HepG2 (cell line): ENCODE measurements around the gene TMEM97. TPM values are rescaled to one million over a fixed set of nuclear protein-coding genes. Genes with fewer than 3 reads are reported as not detected.
A peak's percentile ranks its signal among the peaks of the same experiment; 100 is the strongest.

ENCODE experiments used
- FOXA1 ChIP-seq, 2 experiments: fragments of 450-650 bp in 1 of 2; sonication (generic) in 1 of 2; formaldehyde crosslinking in 1 of 2; IDR thresholded peaks; 2 replicates each; pipeline versions ENCODE4 v1.4.0 to v1.6.1; 2016 to 2020; ENCODE audit warnings: missing genetic modification reagents in 1 of 2
- HMGXB4 ChIP-seq, 2 experiments: sonication (generic) in 1 of 2; formaldehyde crosslinking in 1 of 2; IDR thresholded peaks; 2 replicates each; pipeline versions ENCODE4 v1.4.0 to v1.6.1; 2018 to 2020; ENCODE audit warnings: missing genetic modification reagents in 2 of 2, borderline replicate concordance in 1 of 2, low read depth in 1 of 2, mild to moderate bottlenecking in 1 of 2, missing biosample characterization in 1 of 2
- RARG ChIP-seq: sonication (generic); formaldehyde crosslinking; IDR thresholded peaks from 2 replicates; pipeline ENCODE4 v1.4.0; 2020; ENCODE audit warnings: low read depth, mild to moderate bottlenecking, missing genetic modification reagents
- SP140L ChIP-seq: sonication (generic); formaldehyde crosslinking; IDR thresholded peaks from 2 replicates; pipeline ENCODE4 v1.4.0; 2020; ENCODE audit warnings: missing genetic modification reagents, borderline replicate concordance
- THAP7 ChIP-seq: sonication (generic); formaldehyde crosslinking; IDR thresholded peaks from 2 replicates; pipeline ENCODE4 v1.8.1; 2023; ENCODE audit warnings: mild to moderate bottlenecking, missing genetic modification reagents
- ZBTB2 ChIP-seq: sonication (generic); formaldehyde crosslinking; IDR thresholded peaks from 2 replicates; pipeline ENCODE4 v1.8.0; 2022; ENCODE audit warnings: low read depth, missing genetic modification reagents
- ZBTB3 ChIP-seq: sonication (generic); formaldehyde crosslinking; IDR thresholded peaks from 2 replicates; pipeline ENCODE4 v1.4.0; 2020; ENCODE audit warnings: low read depth, mild to moderate bottlenecking, moderate library complexity, missing genetic modification reagents, borderline replicate concordance
- ZBTB7B ChIP-seq: sonication (generic); formaldehyde crosslinking; IDR thresholded peaks from 2 replicates; pipeline ENCODE4 v1.4.0; 2020; ENCODE audit warnings: missing genetic modification reagents
- ZNF160 ChIP-seq: sonication (generic); formaldehyde crosslinking; IDR thresholded peaks from 2 replicates; pipeline ENCODE4 v1.8.0; 2022; ENCODE audit warnings: mild to moderate bottlenecking, inconsistent platforms, missing genetic modification reagents
- ZNF30 ChIP-seq: sonication (generic); formaldehyde crosslinking; IDR thresholded peaks from 2 replicates; pipeline ENCODE4 v1.5.0; 2020; ENCODE audit warnings: mild to moderate bottlenecking, missing genetic modification reagents
- ZNF44 ChIP-seq: sonication (generic); formaldehyde crosslinking; IDR thresholded peaks from 2 replicates; pipeline ENCODE4 v1.5.1; 2020; ENCODE audit warnings: mild to moderate bottlenecking, missing genetic modification reagents
- ZNF547 ChIP-seq: sonication (generic); formaldehyde crosslinking; IDR thresholded peaks from 2 replicates; pipeline ENCODE4 v1.5.1; 2020; ENCODE audit warnings: mild to moderate bottlenecking, missing genetic modification reagents
- ZNF746 ChIP-seq: sonication (generic); formaldehyde crosslinking; IDR thresholded peaks from 2 replicates; pipeline ENCODE4 v1.8.0; 2022; ENCODE audit warnings: mild to moderate bottlenecking, missing genetic modification reagents
- polyA plus RNA-seq, 8 experiments: library from polyadenylated mRNA; depleted of rRNA in 3 of 8; stranded (reverse) in 7 of 8; unstranded in 1 of 8; fragments of >200 nt; fragmentation: Illumina TruSeq in 4 of 8; extraction: Trizol in 4 of 8; gene quantifications; 2 replicates each; pipeline versions ENCODE4 v1.2.1 to v1.2.3, GENCODE V29; 2011 to 2016; ENCODE audit warnings: low read depth in 4 of 8, missing spikeins in 1 of 8, mixed read lengths in 1 of 8; ENCODE audit not compliant: insufficient read depth in 1 of 8
- total RNA-seq, 5 experiments: library from RNA; depleted of rRNA; stranded (reverse); fragments of >200 nt; fragmentation: Illumina TruSeq; extraction: Trizol; gene quantifications; 2 replicates each; pipeline ENCODE4 v1.2.3, GENCODE V29; 2016; ENCODE audit warnings: low read depth in 1 of 5
- TF ChIP-seq, protein P1 (sequence below): sonication (generic); formaldehyde crosslinking; IDR thresholded peaks from 2 replicates; pipeline ENCODE4 v1.8.0; 2022; ENCODE audit warnings: missing genetic modification reagents, mild to moderate bottlenecking, moderate library complexity, borderline replicate concordance
- TF ChIP-seq, protein P2 (sequence below): sonication (generic); formaldehyde crosslinking; IDR thresholded peaks from 2 replicates; pipeline ENCODE4 v1.4.0; 2020; ENCODE audit warnings: mild to moderate bottlenecking, missing genetic modification reagents

TMEM97 gene
- total and polyA plus RNA-seq, 2 of the 13 experiments (the other 11 are each of a cell fraction or from before 2014, with no cell fraction given) = 69.6 to 137 TPM

DNA sequence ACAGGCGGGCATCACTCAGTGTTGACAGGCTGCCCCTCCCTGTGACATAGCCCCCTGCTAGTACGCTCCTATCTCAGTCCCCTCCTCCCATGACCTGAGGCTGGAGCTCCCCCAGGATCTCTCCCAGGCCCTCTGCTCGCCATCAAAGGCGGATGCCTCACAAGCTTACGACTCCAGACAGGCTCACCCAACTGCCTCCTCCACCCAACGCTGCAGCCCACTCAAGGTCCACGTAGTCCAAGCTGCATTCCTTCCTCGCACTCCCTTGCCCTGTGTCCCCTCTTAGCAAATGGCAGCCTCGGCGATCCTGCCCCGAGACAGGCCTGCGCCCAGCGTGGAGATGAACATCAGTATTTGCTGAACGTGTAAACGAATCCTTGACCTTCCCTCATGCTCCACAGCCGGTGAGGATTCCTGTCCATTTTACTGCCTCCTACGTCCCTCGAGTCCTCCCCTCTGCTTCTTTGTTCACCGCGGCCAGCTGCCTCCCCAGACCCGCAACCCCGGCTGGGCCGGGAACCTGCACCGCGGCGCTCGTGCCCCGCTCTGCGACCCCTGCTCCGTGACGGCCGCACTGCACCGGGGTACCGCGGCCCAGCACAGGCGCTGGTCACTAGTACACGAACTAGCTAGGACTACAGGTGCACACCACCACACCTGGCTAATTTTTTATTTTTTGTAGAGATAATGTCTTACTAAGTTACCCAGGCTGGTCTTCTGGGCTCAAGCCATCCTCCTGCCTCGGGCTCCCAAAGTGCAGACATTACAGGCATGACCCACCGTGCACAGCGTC lies 838 bp upstream of the TMEM97 start (continued):
- TF ChIP-seq HMGXB4 (CRISPR knock-in tag; IDR thresholded peaks at IDR 0.05; ENCODE audit: borderline replicate concordance in 1 of 2, low read depth in 1 of 2) (peak in 1 of 2 experiments; percentile 28; a peak in 1 of 4 replicates), ZNF30 (CRISPR knock-in tag) (0 out of 2 replicates have a peak, but pooled peaks have one; percentile 89), ZBTB7B (CRISPR knock-in tag) (0 out of 2 replicates have a peak, but pooled peaks have one; percentile 47), ZBTB3 (CRISPR knock-in tag) (peak; percentile 46; the same call in 1 of the 2 replicates), ZNF44 (CRISPR knock-in tag) (0 out of 2 replicates have a peak, but pooled peaks have one; percentile 40), THAP7 (0 out of 2 replicates have a peak, but pooled peaks have one; percentile 40), RARG (CRISPR knock-in tag) (no peak), ZNF160 (CRISPR knock-in tag) (no peak), FOXA1 (IDR thresholded peaks at IDR 0.05) (no peak), FOXA1 (CRISPR knock-in tag; IDR thresholded peaks at IDR 0.05) (0 out of 2 replicates have a peak, but pooled peaks have one; percentile 4), ZNF547 (CRISPR knock-in tag) (peak; percentile 69; the same call in 1 of the 2 replicates), ZNF746 (CRISPR knock-in tag) (0 out of 2 replicates have a peak, but pooled peaks have one; percentile 8), SP140L (CRISPR knock-in tag) (no peak), ZBTB2 (CRISPR knock-in tag) (peak; percentile 15; the same call in 1 of the 2 replicates)
- TF ChIP-seq, protein P1, sequence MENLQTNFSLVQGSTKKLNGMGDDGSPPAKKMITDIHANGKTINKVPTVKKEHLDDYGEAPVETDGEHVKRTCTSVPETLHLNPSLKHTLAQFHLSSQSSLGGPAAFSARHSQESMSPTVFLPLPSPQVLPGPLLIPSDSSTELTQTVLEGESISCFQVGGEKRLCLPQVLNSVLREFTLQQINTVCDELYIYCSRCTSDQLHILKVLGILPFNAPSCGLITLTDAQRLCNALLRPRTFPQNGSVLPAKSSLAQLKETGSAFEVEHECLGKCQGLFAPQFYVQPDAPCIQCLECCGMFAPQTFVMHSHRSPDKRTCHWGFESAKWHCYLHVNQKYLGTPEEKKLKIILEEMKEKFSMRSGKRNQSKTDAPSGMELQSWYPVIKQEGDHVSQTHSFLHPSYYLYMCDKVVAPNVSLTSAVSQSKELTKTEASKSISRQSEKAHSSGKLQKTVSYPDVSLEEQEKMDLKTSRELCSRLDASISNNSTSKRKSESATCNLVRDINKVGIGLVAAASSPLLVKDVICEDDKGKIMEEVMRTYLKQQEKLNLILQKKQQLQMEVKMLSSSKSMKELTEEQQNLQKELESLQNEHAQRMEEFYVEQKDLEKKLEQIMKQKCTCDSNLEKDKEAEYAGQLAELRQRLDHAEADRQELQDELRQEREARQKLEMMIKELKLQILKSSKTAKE (CRISPR knock-in tag) = 0 out of 2 replicates have a peak, but pooled peaks have one; percentile 21
- TF ChIP-seq, protein P2, sequence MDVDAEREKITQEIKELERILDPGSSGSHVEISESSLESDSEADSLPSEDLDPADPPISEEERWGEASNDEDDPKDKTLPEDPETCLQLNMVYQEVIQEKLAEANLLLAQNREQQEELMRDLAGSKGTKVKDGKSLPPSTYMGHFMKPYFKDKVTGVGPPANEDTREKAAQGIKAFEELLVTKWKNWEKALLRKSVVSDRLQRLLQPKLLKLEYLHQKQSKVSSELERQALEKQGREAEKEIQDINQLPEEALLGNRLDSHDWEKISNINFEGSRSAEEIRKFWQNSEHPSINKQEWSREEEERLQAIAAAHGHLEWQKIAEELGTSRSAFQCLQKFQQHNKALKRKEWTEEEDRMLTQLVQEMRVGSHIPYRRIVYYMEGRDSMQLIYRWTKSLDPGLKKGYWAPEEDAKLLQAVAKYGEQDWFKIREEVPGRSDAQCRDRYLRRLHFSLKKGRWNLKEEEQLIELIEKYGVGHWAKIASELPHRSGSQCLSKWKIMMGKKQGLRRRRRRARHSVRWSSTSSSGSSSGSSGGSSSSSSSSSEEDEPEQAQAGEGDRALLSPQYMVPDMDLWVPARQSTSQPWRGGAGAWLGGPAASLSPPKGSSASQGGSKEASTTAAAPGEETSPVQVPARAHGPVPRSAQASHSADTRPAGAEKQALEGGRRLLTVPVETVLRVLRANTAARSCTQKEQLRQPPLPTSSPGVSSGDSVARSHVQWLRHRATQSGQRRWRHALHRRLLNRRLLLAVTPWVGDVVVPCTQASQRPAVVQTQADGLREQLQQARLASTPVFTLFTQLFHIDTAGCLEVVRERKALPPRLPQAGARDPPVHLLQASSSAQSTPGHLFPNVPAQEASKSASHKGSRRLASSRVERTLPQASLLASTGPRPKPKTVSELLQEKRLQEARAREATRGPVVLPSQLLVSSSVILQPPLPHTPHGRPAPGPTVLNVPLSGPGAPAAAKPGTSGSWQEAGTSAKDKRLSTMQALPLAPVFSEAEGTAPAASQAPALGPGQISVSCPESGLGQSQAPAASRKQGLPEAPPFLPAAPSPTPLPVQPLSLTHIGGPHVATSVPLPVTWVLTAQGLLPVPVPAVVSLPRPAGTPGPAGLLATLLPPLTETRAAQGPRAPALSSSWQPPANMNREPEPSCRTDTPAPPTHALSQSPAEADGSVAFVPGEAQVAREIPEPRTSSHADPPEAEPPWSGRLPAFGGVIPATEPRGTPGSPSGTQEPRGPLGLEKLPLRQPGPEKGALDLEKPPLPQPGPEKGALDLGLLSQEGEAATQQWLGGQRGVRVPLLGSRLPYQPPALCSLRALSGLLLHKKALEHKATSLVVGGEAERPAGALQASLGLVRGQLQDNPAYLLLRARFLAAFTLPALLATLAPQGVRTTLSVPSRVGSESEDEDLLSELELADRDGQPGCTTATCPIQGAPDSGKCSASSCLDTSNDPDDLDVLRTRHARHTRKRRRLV (CRISPR knock-in tag) = 0 out of 2 replicates have a peak, but pooled peaks have one; percentile 19
